ENCODE data around the gene SLC28A1. TPM values are rescaled to one million over a fixed set of nuclear protein-coding genes. Genes with fewer than 3 reads are reported as not detected.

The SLC28A1 gene
- total and polyA plus RNA-seq, 2 of the 4 experiments (the other 2 are of a cell fraction): not detected

GRCh38 chr15:84981054-84981710 is 96.7 kb downstream of the SLC28A1 start:
- BruUV-seq (replicated peaks): no TSS peak
- 0% methylated on average over 30 of the region's 75 CpGs; no CpG with 5 or more reads in 1 of the 2 experiments for WGBS, 2 experiments (ENCODE audit: extremely low coverage in 2 of 2, insufficient read length in 1 of 2)
- dilution Hi-C loops (cut with HindIII; ENCODE audit: low sequenced_read_pairs, unreplicated experiment): no loop called here
- no peak; the same call in 1 of the 2 replicates for TF ChIP-seq USF2 (IDR thresholded peaks at IDR 0.05; ENCODE audit: low read depth, low read length)
- no peak for TF ChIP-seq RFX5 (IDR thresholded peaks at IDR 0.05; ENCODE audit: low read depth, low read length)
- TF ChIP-seq RCOR1 (IDR thresholded peaks at IDR 0.05; ENCODE audit: insufficient replicate concordance, low read length): peak; percentile 67
- TF ChIP-seq MXI1 (IDR thresholded peaks at IDR 0.05; ENCODE audit: borderline replicate concordance, low read depth, low read length): no peak
- TF ChIP-seq CEBPB (IDR thresholded peaks at IDR 0.05; ENCODE audit: low read depth, low read length): no peak
- no peak for TF ChIP-seq SMC3 (IDR thresholded peaks at IDR 0.05; ENCODE audit: low read depth, low read length)
- TF ChIP-seq FOS (IDR thresholded peaks at IDR 0.05; ENCODE audit: low read depth, low read length): no peak
- TF ChIP-seq POLR2A (IDR thresholded peaks at IDR 0.05; ENCODE audit: low read depth, low read length): no peak
- TF ChIP-seq CTCF (conservative IDR thresholded peaks at IDR 0.05; ENCODE audit: low read depth, low read length): 0 out of 2 replicates have a peak, but pooled peaks have one; percentile 14
- peak; percentile 96 for TF ChIP-seq MAZ (IDR thresholded peaks at IDR 0.05; ENCODE audit: borderline replicate concordance, low read depth, low read length)
- 0 out of 2 replicates have a peak, but pooled peaks have one; percentile 3 for TF ChIP-seq NFE2L2 (IDR thresholded peaks at IDR 0.05; ENCODE audit: low read depth, low read length)
- no peak for TF ChIP-seq MAFK (IDR thresholded peaks at IDR 0.05; ENCODE audit: low read depth, low read length)
- no peak for TF ChIP-seq CHD1 (IDR thresholded peaks at IDR 0.05; ENCODE audit: low read depth, low read length)
- TF ChIP-seq BHLHE40 (IDR thresholded peaks at IDR 0.05; ENCODE audit: low read depth, low read length): peak; percentile 48; the same call in 1 of the 2 replicates
- TF ChIP-seq RAD21 (IDR thresholded peaks at IDR 0.05; ENCODE audit: low read length): 0 out of 2 replicates have a peak, but pooled peaks have one; percentile 18

More at GRCh38 chr15:84981054-84981710, 96.7 kb downstream of the SLC28A1 start:
- no peaks in the 10 kb centered on the region for H3K9me3 ChIP-seq (ENCODE audit: control insufficient read depth, insufficient read depth, low read length)
- in situ Hi-C loops (cut with MboI; ENCODE audit: low sequenced_read_pairs) (no loop called here), intact Hi-C loops (cut with micrococcal nuclease) (no loop called here)
- H2BK20ac ChIP-seq (ENCODE audit: low read depth, low read length): no peak overlapping the region
- peak overlapping the region; percentile 32 to 87; a peak in 3 of 4 replicates for H4K8ac ChIP-seq (ENCODE audit: low read depth in 2 of 2, low read length in 2 of 2)
- peak overlapping the region; percentile 88 for H3K4me3 ChIP-seq (ENCODE audit: insufficient read depth, low read depth, low read length)
- peak overlapping the region; percentile 66 for H3K9ac ChIP-seq (ENCODE audit: low read depth, low read length)
- DNase-seq (peak; percentile 96), ATAC-seq (ENCODE audit: low read depth) (peak; percentile 82)
- 0 out of 2 replicates have a peak overlapping the region, but pooled peaks have one; percentile 20 for H2AK5ac ChIP-seq (ENCODE audit: low read depth, low read length)
- peak overlapping the region; percentile 94 for H3K14ac ChIP-seq (replicated peaks; ENCODE audit: low read depth, low read length)
- H2AFZ ChIP-seq (replicated peaks; ENCODE audit: low read length, poor library complexity): peak overlapping the region; percentile 99
- H3K18ac ChIP-seq (ENCODE audit: low read depth, low read length): no peak overlapping the region
- peak overlapping the region; percentile 92 for H2AK9ac ChIP-seq (replicated peaks; ENCODE audit: low read depth, low read length, poor library complexity)
- H3K4me1 ChIP-seq (ENCODE audit: control insufficient read depth, insufficient read depth, low read length): peaks cover 5% of the 10 kb centered on the region
- H3K27ac ChIP-seq (ENCODE audit: insufficient read depth, low read length): peak overlapping the region; percentile 82
- 0 out of 2 replicates have a peak, but pooled peaks cover 5% of the 10 kb centered on the region for H3K9me1 ChIP-seq (ENCODE audit: insufficient read depth, low read length)
- no peak overlapping the region; the same call in 2 of the 3 replicates for H2BK15ac ChIP-seq (ENCODE audit: low read depth, low read length)
- no peaks in the 10 kb centered on the region for H3K36me3 ChIP-seq (ENCODE audit: control insufficient read depth, insufficient read depth, low read length)
- POLR2A ChIA-PET (ENCODE audit: unreplicated experiment): interaction anchor here (1.0 kb wide), 1 partner anchor 63 kb away, joined by 3 read pairs; no protein-coding TSS in a partner anchor
- peaks cover 34% of the 10 kb centered on the region for H4K20me1 ChIP-seq (ENCODE audit: insufficient read depth, low read length)
- H3K79me1 ChIP-seq (ENCODE audit: low read depth in 1 of 2, low read length in 2 of 2): peaks cover 8 to 28% of the 10 kb centered on the region in 2 experiments
- CTCF ChIA-PET: interaction anchor here (0.6 to 1.7 kb wide), 2 partner anchors 63 to 297 kb away, joined by 4 to 7 read pairs; no protein-coding TSS in a partner anchor
- peak overlapping the region; percentile 78 for H4K91ac ChIP-seq (ENCODE audit: insufficient read depth, low read depth, low read length)
- peak overlapping the region; percentile 88 for H2BK5ac ChIP-seq (ENCODE audit: low read depth, low read length, poor library complexity, severe bottlenecking)
- no peak overlapping the region for H4K5ac ChIP-seq (ENCODE audit: low read depth, low read length)
- H3K27me3 ChIP-seq (ENCODE audit: control insufficient read depth, insufficient read depth, low read length): no peaks in the 10 kb centered on the region
- peak overlapping the region; percentile 77 for H3K56ac ChIP-seq (ENCODE audit: extremely low read depth, insufficient read depth, low read length)
- H3K4me2 ChIP-seq (ENCODE audit: low read depth, low read length): peak overlapping the region; percentile 51
- H2BK120ac ChIP-seq (ENCODE audit: low read depth, low read length): peak overlapping the region; percentile 68
- H3K4ac ChIP-seq (ENCODE audit: low read depth, low read length): peak overlapping the region; percentile 78
- H3K23ac ChIP-seq (ENCODE audit: low read depth, low read length): peak overlapping the region; percentile 86; the same call in 1 of the 2 replicates
